GM21619 (cell line): Measurements from ENCODE around the gene KRT26.
"Not testable (repeated sequence)": the region's sequence is repeated elsewhere in the genome, so short reads cannot be mapped to it uniquely, and the experiment has no call there.

Source experiments
- ATAC-seq: cut with Tn5 transposase; IDR thresholded peaks from one replicate; pipeline ENCODE4 v1.9.1; 2021; ENCODE audit not compliant: unreplicated experiment

Gene KRT26

GRCh38 chr17:40795019-40795667 is 23.1 kb upstream of the KRT26 start:
- no peak for ATAC-seq

GRCh38 chr17:40794466-40794865 is 22.5 kb upstream of the KRT26 start:
- no peak for ATAC-seq

GRCh38 chr17:40793832-40794231 is 21.8 kb upstream of the KRT26 start:
- no peak for ATAC-seq

- ATAC-seq: no peak
These were observed 19.9 kb upstream of the KRT26 start for GRCh38 chr17:40791787-40792436.

- ATAC-seq: no peak
These were observed 19.1 kb upstream of the KRT26 start for GRCh38 chr17:40791111-40791510.

- ATAC-seq: no peak
These were observed 10.4 kb upstream of the KRT26 start, which contains the start of gene KRT27 for GRCh38 chr17:40782450-40782849. KRT27 (minus strand) TSS chr17:40782550; CDS start chr17:40782493, 57 bp downstream.

GRCh38 chr17:40779181-40779909 is 7.3 kb upstream of the KRT26 start:
- ATAC-seq: no peak

- no peak for ATAC-seq
These were observed 6.5 kb upstream of the KRT26 start for GRCh38 chr17:40778461-40778860.

- ATAC-seq: no peak
These were observed 6.0 kb upstream of the KRT26 start for GRCh38 chr17:40777971-40778370.

- ATAC-seq: no peak
These were observed 5.5 kb upstream of the KRT26 start for GRCh38 chr17:40777459-40777858.

- no peak for ATAC-seq
These were observed 3.9 kb upstream of the KRT26 start for GRCh38 chr17:40775945-40776344.

- ATAC-seq: no peak
These were observed 6.3 kb downstream of the KRT26 start for GRCh38 chr17:40765657-40766056.

- no peak for ATAC-seq
These were observed 8.2 kb downstream of the KRT26 start for GRCh38 chr17:40763752-40764151.

- no peak for ATAC-seq
These were observed 11.6 kb downstream of the KRT26 start for GRCh38 chr17:40760105-40761016.

- ATAC-seq: no peak
These were observed 16.8 kb downstream of the KRT26 start, which contains the start of gene KRT25 for GRCh38 chr17:40755231-40755630. KRT25 (minus strand) TSS chr17:40755331; CDS start chr17:40755271, 60 bp downstream.

- no peak for ATAC-seq
These were observed 18.2 kb downstream of the KRT26 start for GRCh38 chr17:40753804-40754203.

- no peak for ATAC-seq
These were observed 20.9 kb downstream of the KRT26 start for GRCh38 chr17:40751065-40751464.

GRCh38 chr17:40750391-40750790 is 21.6 kb downstream of the KRT26 start:
- no peak for ATAC-seq

- not testable (repeated sequence) for ATAC-seq
These were observed 23.3 kb downstream of the KRT26 start for GRCh38 chr17:40748666-40749065.

- no peak for ATAC-seq
These were observed 33.4 kb downstream of the KRT26 start for GRCh38 chr17:40738553-40738952.

GRCh38 chr17:40735016-40735415 is 37.0 kb downstream of the KRT26 start:
- no peak for ATAC-seq
